ENCODE data around the gene CD109.

GRCh38 chr6:73703466-73703865 is 7.5 kb downstream of the CD109 start:
- TF ChIP-seq CTCF (conservative IDR thresholded peaks at IDR 0.05) (no peak), ZFX (IDR thresholded peaks at IDR 0.05) (no peak)

Measured in C4-2B (cell line).